ENCODE results near the gene SMARCAL1. TPM values are rescaled to one million over a fixed set of nuclear protein-coding genes. Genes with fewer than 3 reads are reported as not detected.

The SMARCAL1 gene
- total and polyA plus RNA-seq, 2 of the 13 experiments (the other 11 are each of a cell fraction or from before 2014, with no cell fraction given), result 12.7 to 21.3 TPM

- TF ChIP-seq ZBTB4 (CRISPR knock-in tag; IDR thresholded peaks at IDR 0.05; ENCODE audit: borderline replicate concordance), result peak; percentile 75; the same call in 1 of the 2 replicates
- peak; percentile 90; the same call in 1 of the 2 replicates for TF ChIP-seq ZNF333 (CRISPR knock-in tag; IDR thresholded peaks at IDR 0.05; ENCODE audit: borderline replicate concordance)
- peak; percentile 42; the same call in 1 of the 2 replicates for TF ChIP-seq ISL2 (CRISPR knock-in tag; IDR thresholded peaks at IDR 0.05)
- TF ChIP-seq GTF3A (CRISPR knock-in tag; conservative IDR thresholded peaks at IDR 0.05), result peak; percentile 88; the same call in 1 of the 2 replicates
- TF ChIP-seq GABPB1 (CRISPR knock-in tag; IDR thresholded peaks at IDR 0.05), result peak; percentile 98
- no peak for TF ChIP-seq JARID2 (CRISPR knock-in tag; IDR thresholded peaks at IDR 0.05; ENCODE audit: insufficient replicate concordance)
- TF ChIP-seq SETDB1 (CRISPR knock-in tag; IDR thresholded peaks at IDR 0.05; ENCODE audit: borderline replicate concordance), result no peak
- no peak for TF ChIP-seq SMC3 (IDR thresholded peaks at IDR 0.05; ENCODE audit: low read length)
- TF ChIP-seq ZFP62 (CRISPR knock-in tag; IDR thresholded peaks at IDR 0.05), result no peak
- TF ChIP-seq CHD4 (IDR thresholded peaks at IDR 0.05; ENCODE audit: borderline replicate concordance, low read length), result peak; percentile 95
- peak; percentile 0; the same call in 1 of the 2 replicates for TF ChIP-seq MAFF (IDR thresholded peaks at IDR 0.05; ENCODE audit: low read depth, low read length)
- TF ChIP-seq POLR2A (IDR thresholded peaks at IDR 0.05; ENCODE audit: insufficient read depth in 1 of 2, low read depth in 2 of 2, low read length in 2 of 2), result peak; percentile 100
- TF ChIP-seq WIZ (CRISPR knock-in tag; IDR thresholded peaks at IDR 0.05), result peak; percentile 97
- peak; percentile 90 for TF ChIP-seq PHF21A (CRISPR knock-in tag; IDR thresholded peaks at IDR 0.05)
- TF ChIP-seq SNAPC2 (CRISPR knock-in tag; IDR thresholded peaks at IDR 0.05), result peak; percentile 97
- TF ChIP-seq SPEN (CRISPR knock-in tag; IDR thresholded peaks at IDR 0.05; ENCODE audit: low read depth), result peak; percentile 100
- peak; percentile 73 for TF ChIP-seq SOX5 (CRISPR knock-in tag; IDR thresholded peaks at IDR 0.05; ENCODE audit: borderline replicate concordance)
- peak; percentile 69 for TF ChIP-seq PRDM10 (CRISPR knock-in tag; IDR thresholded peaks at IDR 0.05; ENCODE audit: low read depth)
- TF ChIP-seq ATF7 (IDR thresholded peaks at IDR 0.05), result no peak
- peak; percentile 86 for TF ChIP-seq ATF7 (CRISPR knock-in tag; IDR thresholded peaks at IDR 0.05)
- TF ChIP-seq, protein P1, sequence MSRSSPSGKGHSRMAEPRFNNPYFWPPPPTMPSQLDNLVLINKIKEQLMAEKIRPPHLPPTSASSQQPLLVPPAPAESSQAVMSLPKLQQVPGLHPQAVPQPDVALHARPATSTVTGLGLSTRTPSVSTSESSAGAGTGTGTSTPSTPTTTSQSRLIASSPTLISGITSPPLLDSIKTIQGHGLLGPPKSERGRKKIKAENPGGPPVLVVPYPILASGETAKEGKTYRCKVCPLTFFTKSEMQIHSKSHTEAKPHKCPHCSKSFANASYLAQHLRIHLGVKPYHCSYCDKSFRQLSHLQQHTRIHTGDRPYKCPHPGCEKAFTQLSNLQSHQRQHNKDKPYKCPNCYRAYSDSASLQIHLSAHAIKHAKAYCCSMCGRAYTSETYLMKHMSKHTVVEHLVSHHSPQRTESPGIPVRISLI (CRISPR knock-in tag; IDR thresholded peaks at IDR 0.05; ENCODE audit: borderline replicate concordance), result peak; percentile 56; the same call in 1 of the 2 replicates
- peak; percentile 70; the same call in 1 of the 2 replicates for TF ChIP-seq NFE2L1 (CRISPR knock-in tag; IDR thresholded peaks at IDR 0.05; ENCODE audit: borderline replicate concordance)
These were observed 86.4 kb downstream of the SMARCAL1 start, which contains the start of gene RPL37A (continued) for GRCh38 chr2:216498379-216499352.
